HG02885 (cell line): ENCODE data around the gene GOLPH3.
"Not testable (repeated sequence)": the region's sequence is repeated elsewhere in the genome, so short reads cannot be mapped to it uniquely, and the experiment has no call there.

Source experiments
- ATAC-seq: cut with Tn5 transposase; IDR thresholded peaks from one replicate; pipeline ENCODE4 v1.9.1; 2021; ENCODE audit warnings: mild to moderate bottlenecking; ENCODE audit not compliant: unreplicated experiment, poor library complexity

The GOLPH3 gene

DNA sequence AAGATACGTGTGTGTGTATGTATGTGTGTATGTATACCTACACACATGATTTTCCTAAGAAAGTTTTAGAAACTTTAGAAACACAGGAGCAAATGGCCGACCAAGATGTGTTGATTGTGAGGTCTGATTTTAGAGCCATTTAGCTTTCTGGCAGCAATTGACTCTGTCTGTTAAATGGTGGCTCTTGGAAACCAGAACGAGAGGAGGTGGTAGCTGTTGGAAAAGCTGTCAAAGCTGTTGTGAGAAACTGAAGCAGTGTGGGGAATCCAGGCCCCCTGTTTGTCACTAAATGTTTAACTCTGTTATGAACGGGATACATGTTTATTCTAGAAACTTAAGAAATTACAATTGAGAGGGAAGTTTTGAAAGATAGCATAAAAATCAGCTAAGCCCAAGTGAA, 91.4 kb downstream of the GOLPH3 start:
- no peak for ATAC-seq

DNA sequence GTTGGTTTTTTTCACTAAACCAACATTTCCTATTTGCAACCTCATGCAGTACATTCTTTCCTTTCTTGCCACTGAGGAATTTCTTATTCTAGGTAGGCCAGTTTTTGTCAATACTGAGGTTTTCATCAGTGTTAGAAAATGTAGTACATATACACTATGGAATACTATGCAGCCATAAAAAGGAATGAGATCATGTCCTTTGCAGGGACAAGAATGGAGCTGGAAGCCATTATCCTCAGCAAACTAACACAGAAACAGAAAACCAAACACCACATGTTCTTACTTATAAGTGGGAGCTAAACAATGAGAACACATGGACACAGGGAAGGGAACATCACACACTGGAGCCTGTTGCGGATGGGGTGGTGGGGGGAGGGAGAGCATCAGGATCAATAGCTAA, 93.6 kb downstream of the GOLPH3 start:
- not testable (repeated sequence) for ATAC-seq

DNA sequence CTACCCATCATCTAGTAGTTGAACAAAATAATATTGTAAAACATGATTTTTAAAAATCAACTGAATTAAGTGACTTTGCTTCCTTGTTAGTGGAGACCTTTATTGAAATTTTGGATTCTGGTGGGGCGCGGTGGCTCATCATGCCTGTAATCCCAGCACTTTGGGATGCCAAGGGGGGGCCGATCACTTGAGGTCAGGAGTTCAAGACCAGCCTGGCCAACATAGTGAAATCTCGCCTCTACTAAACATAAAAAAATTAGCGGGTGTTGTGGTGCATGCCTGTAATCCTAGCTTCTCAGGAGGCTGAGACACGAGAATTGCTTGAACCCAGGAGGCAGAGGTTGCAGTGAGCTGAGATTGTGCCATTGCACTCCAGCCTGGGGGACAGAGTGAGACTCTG, 95.3 kb downstream of the GOLPH3 start:
- ATAC-seq = not testable (repeated sequence)

DNA sequence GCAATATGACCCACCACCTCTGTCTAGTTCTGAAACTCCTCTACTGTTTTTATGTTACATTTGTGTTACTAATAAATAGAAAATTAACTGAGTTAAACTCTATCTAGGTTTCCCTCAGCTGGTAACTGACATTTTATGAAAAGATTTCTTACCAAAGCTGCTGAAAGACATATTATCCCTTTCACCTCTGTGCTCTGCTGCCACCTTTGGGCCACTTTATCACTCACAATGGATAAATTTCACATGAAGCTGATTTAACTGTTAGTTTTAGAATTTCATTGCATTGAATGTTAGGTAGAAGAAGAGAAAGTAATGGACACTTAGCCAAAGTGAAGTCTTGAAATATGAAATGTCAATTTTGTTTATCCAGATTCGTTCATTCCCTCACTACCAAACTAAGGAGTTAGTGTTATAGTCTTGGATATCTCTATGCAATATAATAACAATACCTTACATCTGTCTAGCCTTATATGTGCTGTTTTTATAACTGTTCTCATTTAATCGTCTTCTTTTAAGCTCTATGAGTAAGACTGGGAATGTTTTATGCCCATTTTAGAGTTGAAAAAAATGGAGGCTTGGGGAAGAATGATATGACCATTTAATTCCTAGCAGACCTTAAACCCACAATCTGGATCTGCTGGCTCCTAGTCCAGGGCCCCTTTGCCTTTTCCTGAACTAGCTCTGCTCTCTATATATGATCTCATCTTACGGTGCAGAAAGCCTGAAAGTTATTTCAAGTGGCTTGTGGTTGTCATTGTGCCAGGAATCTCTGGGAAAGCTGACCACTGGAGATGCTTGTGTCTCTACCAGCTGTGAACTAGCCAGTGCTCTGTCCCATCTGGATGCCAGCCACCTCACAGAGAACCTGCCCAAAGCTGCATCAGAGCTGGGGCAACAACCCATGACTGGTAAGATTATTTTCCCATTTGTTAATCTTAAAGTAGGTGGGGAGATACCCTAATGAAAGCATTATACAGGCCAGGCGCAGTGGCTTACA, 97.1 kb downstream of the GOLPH3 start:
- ATAC-seq = peak; percentile 60
